Amygdala (tissue), 56 donors: ENCODE results near the gene ONECUT3.
"Not testable (repeated sequence)": the region's sequence is repeated elsewhere in the genome, so short reads cannot be mapped to it uniquely, and the experiment has no call there.

ENCODE experiments used
- DNase-seq, 56 donors: peaks; one replicate each; lab custom pipeline; 2025; lab: John Stamatoyannopoulos, UW

ONECUT3 gene

DNA sequence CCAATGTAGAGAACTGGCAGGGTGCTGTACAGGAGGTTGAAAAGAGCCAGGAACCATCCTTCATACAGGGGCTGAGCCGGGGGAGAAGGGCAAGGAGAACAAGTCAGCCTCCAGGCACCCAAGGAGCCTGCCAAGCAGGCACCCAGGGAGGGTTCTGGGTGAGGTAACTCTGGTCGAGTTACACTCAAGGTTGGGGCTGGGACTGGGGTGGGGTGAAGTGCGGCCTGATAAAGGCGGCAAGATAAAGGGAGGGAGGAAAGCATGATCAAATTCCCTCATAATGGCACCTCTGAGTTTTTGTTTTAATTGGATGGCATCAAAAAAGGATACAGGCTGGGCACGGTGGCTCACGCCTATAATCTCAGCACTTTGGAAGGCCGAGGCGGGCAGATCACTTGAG is 33.8 kb downstream of the ONECUT3 start:
- no peak for DNase-seq

DNA sequence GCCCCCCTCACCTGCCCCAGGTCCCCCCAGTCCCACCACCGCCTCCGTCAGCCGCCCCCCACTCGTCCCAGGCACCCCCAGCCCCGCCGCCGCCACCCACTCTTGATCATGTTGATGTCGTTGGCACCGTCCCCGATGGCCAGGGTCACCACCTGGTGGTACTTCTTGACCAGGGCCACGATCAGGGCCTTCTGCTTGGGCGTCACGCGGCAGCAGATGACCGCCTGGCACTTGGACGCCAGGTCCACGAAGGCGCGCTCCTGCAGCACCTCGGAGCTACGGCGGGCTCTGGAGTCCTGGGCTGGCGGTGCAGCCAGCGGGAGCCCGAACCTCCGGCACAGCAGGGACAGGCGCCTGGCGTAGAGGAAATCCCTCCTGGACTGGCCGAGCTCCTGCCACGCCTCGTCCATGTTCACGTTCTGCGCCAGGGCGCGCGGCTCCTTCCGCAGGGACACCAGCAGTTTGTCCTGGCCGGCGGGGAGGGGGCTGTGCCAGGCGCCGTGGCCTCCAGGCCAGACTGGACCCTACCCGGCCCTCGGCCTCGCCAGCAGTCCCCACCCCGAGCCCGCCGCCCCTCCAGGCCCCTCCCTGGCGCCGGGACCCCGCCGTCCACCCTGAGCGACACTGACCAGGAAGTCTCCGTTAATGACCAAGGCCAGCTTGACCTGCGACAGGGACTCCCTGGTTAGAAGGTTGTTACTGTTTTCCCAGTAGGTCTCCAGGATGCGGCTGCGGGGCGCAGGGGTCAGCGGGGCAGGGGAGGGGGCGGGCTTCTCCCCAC is 36.1 kb downstream of the ONECUT3 start:
- no peak for DNase-seq

DNA sequence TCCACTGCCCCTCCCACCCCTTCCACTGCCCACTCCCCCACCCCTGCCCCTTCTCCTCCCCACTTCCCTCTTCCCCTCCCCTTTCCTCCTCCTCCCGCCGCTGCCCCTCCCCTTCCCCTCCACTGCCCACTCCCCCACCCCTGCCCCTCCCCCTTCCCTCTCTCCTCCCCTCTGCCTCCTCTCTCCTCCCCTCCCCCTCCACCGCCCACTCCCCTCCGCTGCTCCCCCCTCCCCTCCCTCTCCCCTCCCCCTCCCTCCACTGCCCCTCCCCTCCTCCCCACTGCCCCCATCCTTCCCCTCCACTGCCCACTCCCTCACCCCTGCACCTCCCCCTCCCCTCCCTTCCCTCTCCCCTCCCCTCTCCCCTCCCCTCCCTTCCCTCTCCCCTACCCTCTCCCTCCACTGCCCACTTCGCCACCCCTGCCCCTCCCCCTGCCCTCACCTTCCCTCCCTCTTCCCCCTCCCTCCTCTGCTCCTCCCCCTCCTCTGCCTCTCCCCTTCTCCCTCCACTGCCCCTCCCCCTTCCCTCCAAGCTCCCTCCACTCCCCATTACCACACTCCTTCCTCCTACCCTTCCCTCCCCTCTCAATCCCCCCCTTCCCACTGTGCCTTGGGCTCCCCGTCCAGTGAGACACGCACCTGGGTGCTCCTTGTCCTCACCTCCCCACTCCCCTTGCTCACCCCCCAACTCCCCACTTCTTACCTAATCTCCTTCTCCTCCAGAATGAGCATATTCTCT is 36.9 kb downstream of the ONECUT3 start:
- DNase-seq = no peak

DNA sequence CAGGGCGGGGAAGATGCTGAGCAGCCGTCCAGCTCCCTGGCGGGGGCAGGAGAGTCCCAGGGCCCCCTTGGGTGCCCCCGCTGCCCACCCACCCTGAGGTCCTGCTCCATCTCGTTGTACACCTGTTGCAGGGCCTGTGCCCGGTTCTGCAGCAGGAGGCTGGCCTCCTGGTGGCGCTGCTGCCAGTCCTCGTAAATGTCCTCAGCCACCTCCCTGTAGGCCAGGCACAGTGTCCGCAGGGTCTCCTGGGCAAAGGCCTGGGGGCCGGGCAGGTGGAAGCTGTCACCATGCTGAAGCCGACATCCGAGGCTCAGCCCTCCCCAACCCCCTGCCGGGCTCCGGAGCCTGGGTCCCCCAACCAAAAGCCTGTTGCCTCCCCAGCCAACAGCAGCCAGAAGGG is 38.6 kb downstream of the ONECUT3 start:
- DNase-seq = no peak

DNA sequence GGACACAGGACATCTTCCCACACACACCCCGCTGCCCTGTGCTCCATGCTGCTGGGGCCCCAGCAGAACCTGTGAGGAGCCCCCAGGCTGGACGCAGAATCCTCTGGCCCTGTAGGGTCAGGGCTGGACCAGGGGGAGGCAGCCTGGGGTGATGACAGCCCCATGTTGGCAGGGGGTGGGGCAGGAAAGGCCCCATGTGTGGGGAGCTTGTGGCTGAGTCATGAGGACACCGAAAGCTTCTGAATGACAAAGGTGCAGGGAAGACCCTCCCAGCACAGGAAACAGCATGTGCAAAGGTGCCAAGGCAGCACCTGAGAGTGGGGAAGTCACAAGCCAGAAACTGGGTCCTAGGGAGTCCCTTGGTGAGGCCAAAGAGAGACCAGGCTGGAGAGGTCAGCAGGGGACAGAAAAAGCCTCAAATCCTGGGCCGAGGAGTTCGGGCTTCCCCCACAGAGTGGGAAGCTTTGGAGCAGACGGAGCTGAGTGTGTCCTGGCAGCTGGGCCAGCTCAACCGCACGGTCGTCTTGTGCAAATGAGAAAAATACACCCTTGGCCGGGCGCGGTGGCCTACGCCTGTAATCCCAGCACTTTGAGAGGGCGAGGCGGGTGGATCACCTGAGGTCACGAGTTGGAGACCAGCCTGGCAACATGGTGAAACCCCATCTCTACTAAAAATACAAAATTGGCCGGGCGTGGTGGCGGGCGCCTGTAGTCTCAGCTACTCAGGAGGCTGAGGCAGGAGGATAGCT is 41.3 kb downstream of the ONECUT3 start:
- no peak for DNase-seq

DNA sequence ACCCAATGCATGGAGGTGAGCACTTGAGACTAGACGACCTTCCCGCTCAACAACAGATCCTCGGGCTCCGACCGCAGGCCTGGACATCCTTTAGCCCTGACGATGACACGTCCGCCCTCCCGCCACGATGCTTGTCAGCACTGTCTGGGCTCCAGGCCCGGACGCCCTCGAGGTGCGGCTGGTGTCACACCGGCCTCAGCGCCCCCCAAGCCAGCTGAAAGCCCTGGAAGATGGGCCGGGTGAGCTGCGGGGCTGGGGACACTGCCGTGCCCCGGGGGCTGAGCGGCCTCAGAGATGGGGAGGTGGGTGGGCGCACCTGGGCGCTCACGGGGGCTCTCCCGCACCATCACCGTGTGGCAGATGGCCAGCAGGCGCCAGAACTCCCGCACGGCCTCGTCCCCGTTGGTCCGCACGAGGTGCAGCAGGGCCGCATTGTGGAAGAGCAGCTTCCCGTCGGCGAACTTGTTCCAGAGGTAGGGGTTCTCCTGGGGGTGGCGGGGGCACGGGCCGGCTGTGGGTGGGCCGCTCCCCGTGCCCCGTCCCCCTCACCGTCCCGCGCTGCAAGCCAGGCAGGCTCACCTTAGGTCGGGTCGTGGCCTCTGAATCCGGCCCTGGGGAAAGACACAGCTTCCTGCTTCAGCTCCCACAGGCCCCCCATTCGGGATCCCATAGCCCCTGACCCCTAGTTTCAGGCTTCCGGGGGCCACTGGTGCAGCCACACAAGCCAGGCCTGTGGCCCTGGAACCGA is 43.3 kb downstream of the ONECUT3 start:
- DNase-seq = no peak

DNA sequence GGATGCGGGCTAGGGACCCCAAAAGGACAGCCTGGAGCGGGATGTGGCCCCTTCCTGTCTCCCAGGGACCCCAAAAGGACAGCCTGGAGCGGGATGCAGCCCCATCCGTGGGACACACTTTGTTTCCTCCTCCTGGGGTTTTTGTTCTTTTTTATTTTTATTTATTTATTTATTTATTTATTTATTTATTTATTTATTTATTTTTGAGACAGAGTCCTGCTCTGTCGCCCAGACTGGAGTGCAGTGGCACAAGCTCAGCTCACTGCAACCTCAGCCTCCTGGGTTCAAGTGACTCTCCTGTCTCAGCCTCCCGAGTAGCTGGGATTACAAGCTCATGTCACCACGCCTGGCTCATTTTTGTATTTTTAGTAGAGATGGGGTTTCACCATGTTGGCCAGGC is 44.0 kb downstream of the ONECUT3 start:
- DNase-seq = not testable (repeated sequence)

DNA sequence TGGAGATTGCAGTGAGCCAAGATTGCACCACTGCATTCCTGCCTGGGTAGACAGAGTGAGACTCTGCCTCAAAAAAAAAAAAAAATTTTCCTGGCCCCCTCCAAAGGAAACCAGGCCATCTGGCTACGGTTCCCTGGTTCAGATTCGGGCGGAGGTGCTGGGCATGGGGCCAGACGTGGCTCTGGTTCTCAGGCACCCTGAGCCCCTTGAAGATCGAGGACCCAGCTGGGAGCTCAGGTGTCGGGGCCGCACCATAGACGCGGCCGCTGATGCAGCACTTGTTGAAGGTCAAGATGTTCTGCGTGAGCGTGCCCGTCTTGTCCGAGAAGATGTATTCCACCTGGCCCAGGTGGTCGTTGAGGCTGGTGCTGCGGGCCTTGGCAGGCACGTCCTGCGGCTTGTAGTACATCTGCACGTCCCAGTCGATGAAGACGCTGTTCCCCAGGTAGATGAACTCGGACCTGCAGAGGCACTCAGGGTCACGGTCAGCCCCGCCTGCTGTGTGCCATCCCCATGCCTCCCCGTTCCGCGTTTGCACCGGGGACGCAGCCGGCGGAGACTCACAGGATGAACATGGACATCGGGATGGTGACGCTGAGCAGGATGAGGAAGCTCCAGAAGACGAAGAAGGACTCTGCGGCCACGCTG is 46.5 kb downstream of the ONECUT3 start:
- DNase-seq = no peak

DNA sequence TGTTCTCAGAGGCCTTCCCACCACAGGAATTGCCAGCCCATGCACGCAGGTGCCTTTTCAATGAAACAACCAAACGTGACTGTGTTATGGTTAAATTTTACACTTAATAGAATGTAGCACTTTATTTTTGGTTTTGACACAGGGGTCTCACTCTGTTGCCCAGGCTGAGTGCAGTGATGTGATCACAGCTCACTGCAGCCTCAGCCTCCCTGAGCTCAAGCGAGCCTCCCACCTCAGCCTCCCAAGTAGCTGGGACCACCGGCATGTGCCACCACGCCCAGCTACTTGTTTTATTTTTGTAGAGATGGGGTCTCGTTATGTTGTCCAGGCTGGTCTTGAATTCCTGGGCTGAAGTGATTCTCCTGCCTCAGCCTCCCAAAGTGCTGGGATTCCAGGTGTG is 51.6 kb downstream of the ONECUT3 start:
- no peak for DNase-seq

DNA sequence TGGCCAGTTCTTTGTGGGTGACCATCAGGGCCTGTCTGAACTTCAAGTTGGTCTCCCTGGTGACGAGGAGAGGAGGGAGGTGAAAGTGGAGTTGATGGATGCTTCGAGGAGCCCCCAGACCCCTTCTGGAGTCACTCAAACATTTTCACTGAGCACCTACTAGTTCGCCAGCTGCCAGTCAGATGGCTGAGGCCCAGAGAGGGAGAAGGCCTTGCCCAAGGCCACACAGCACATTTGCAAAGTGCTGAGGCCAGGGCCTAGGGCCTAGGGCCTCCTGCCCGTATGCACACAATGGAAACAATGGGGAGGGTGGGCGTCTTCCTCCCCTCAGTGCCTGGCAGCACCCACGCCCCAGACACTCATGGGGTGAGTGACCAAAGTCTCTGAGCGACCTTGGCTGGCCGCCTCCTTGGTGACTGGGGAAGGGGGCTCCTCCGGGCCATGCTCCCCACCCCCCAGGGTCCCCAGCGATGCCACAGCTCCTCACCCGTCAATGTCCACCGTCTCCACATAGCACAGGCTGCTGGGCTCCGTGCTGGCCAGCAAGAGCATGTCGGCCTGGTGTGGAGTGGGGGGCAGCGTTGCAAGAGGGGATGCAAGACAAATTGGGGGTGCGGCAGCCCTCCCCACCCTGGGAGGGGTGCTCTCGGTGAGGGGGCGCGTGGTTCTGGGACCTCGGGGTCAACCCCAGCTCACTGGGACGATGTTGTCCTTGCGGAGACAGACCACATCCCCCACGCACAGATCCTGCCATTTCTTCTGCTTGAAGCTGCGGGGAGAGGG is 52.3 kb downstream of the ONECUT3 start:
- DNase-seq = no peak

DNA sequence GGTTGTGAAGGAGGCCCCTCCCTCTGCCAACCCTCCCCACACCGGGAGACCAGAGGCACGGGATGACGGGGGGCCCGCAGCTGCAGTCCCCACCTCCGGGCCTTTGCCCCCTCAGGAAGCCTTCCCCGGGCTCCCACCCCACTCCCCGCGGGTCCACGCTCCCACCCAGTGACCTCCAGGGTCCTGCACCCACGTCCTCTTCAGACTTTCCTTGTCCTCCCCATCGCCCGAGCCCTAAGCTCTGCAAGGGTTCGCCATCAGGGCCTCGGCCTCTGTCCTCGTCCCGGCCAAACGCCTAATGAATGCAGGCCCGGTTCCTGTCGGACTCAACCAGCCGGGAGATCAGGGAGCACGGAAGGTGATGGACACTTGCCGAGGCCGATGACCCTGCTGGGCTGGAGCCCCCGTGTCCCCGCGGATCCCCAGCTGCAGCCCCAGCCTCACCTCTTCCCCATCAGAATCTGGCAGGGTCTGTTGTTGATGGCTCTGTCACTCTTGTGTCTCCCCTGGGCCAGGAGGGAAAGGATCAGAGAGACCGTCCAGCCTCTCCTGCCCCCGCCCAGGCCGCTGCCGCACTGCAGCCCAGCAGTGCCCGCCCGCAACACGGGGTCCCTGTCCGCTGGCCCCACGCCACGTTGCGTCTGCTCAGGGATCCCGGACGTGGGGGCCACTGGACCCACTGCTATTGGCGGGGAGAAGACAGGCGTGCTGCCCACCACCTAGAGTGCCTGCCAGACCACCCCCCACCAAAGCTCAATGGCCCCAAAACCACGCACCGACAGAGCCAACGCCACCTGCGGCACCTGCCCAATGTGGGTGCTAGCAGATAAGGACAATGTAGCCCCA is 53.1 kb downstream of the ONECUT3 start:
- DNase-seq = no peak

DNA sequence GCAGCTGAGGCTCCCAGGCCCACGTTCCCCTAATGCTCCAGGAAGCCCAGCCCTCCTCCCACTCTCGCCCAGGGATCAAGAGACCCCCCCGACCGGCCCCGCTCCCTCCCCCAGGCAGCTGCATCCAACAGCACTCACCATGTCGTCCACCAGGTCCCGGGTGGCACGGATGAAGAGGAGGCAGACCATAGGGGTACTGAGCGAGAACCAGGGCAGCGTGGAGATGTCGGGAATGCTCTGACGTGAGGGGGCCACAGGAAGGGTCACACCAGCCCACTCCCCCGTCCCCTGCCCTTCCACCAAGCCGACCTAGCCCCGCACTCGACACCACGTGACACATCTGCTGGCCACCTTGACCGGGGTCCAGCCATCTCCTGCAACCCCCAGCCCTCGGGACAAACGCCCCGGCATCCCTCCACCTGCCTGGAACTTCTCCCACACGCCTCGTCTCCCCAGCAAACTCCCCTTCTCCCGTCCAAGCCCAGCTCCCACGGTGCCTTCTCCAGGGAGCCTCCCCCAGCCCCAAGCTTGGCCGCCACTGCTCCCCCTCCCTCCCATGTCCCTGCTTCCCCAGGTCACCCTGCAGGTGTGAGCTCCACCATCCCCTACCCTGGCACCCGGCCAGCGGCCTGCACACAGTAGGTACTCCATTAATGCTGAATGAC is 53.9 kb downstream of the ONECUT3 start:
- DNase-seq = no peak

DNA sequence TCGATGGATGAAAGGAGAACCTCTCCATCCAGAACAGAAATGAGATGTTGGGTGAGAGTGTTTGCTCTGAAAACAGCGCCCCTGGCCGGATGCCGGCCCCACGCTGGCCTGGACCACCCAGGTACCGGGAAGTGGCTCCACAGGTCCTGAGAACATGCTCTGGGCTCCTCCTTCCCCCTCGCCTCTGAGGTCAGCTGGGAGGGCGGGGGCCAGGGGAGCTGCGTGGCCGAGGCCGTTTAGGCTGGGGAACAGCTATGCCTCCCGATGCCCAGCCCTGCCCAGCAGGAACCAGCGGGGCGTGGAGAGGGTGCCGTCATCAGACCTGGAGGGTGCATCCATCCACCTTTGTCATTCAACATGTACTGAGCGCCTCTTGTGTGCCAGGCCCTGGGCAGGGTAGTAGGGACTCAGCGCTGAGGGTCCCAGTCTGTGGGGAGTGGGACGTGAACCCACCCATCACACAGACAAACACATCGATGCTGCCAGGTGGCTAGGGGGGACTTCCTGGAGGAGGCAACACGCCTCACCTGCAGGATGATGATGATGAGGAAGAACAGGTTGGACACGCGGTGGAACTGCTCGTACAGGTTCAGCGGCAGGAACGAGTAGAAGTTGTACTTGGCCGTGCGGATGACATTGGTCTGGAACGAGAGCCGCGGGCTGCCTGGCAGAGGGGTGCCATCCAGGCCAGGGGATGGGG is 54.5 kb downstream of the ONECUT3 start:
- no peak for DNase-seq

DNA sequence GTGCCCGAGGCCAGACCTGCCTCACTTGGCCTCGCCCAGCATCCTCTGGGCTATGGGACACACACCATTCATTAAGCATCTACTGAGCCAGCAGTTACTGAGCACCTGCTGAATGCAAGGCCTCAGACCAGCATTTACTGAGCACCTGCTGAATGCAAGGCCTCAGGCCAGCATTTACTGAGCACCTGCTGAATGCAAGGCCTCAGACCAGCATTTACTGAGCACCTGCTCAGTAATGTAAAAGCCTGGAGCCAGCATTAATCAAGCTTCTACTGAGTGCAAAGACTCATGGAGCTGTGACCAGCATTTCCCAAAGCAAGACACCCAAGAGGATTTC is 55.1 kb downstream of the ONECUT3 start:
- no peak for DNase-seq

DNA sequence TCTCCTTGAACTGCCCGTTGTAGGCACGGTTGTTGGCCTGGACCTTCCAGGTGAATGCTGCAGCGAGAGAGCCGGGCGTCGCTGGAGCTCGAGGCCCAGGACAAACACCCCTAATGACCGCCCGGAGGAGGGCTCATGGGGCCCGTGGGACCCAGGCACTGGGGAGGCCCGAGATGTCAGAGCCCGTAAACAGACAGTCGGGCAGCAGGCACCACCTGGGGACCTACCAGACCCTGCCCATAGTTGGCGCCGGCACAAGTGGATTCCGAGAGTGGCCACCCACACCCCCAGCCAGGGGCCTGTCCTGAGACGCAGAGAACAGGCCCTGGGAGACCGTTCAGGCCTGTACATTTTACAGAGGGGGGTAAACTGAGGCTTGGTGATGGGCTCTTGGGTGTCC is 56.4 kb downstream of the ONECUT3 start:
- no peak for DNase-seq

DNA sequence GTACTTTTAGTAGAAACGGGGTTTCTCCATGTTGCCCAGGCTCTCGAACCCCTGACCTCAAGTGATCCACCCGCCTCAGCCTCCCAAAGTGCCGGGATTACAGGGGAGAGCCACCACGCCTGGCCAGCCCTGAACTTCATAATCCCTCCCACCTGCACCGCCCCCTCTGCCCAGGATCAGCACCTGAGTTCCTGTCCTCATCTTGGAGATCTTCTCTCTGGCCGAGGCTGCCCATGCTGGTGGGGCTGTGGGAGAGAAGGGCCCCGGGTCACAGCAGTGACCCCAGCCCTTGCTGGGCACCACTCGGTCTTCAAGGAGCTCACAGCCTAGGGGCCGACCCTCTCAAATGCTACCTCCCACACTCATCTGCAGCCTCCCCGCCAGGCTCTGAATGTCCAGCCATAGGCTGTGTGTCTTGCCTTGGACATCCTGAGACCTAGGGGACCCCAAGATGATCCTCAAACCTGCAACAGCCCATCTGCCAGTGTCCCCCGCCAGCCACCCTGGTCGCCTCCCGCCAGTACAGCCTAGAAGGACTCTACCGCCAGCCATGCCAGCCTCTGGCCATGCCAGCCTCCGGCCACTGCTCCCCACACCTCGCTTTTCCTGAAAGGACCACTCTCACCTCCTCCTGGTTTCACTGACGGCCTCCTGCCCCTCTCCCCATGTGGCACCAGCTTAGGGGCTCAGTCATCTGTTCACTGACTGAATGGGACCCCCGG is 57.3 kb downstream of the ONECUT3 start:
- no peak for DNase-seq

DNA sequence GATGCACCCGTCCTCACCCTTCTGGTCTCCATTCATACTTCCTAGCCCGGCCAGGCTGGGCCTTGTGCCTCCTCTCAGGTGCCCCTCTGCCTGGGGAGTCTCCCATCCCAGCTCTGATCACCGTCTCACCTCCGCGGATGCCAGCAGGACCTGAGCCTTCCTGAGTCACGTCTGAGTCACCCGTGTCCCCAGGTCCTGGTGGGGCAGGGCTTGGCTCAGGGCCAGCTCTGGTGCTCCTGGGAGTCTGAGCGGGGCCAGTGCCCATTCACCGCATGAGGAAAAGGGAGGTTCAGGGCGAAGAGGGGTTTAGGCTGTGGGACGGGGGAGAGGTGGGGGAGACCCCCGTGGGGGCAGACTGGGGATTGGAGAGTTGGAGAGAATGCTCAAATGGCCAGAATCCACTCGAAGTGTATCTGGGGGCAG is 58.2 kb downstream of the ONECUT3 start:
- peak in 3 of 56 donors; percentile 28 to 45 (median 42) for DNase-seq
